HUES6 (cell line): Measurements from ENCODE around the gene TMC1.

Experiments used
- H3K27ac ChIP-seq: 2 replicates; pipeline ENCODE4 v1.7.0; 2013; ENCODE audit warnings: low read depth, mild to moderate bottlenecking, low read length, inconsistent platforms
- H3K27me3 ChIP-seq: 2 replicates; pipeline ENCODE4 v1.6.1; 2013; ENCODE audit warnings: low read length; ENCODE audit not compliant: control insufficient read depth, insufficient read depth
- H3K36me3 ChIP-seq: 2 replicates; pipeline ENCODE4 v1.6.1; 2013; ENCODE audit warnings: low read length; ENCODE audit not compliant: control insufficient read depth, insufficient read depth
- H3K4me1 ChIP-seq: 2 replicates; pipeline ENCODE4 v1.6.1; 2013; ENCODE audit warnings: low read length; ENCODE audit not compliant: control insufficient read depth, insufficient read depth
- H3K4me3 ChIP-seq: 2 replicates; pipeline ENCODE4 v1.5.1; 2013; ENCODE audit warnings: low read depth, low read length
- H3K9ac ChIP-seq: one replicate; pipeline ENCODE4 v1.6.1; 2013; ENCODE audit warnings: mild to moderate bottlenecking, low read length
- H3K9me3 ChIP-seq: 2 replicates; pipeline ENCODE4 v1.6.1; 2013; ENCODE audit warnings: low read depth, low read length; ENCODE audit not compliant: control insufficient read depth, insufficient read depth

Gene TMC1

GRCh38 chr9:72615931-72616330 is 94.5 kb downstream of the TMC1 start:
- Histone ChIP-seq H3K27ac (no peak overlapping the region), H3K9ac (no peak overlapping the region), H3K27me3 (no peaks in the 10 kb centered on the region), H3K4me3 (no peak overlapping the region), H3K4me1 (no peaks in the 10 kb centered on the region), H3K36me3 (no peaks in the 10 kb centered on the region), H3K9me3 (no peaks in the 10 kb centered on the region)

GRCh38 chr9:72618811-72619210 is 97.4 kb downstream of the TMC1 start:
- no peaks in the 10 kb centered on the region for H3K4me1 ChIP-seq
- H3K27me3 ChIP-seq: no peaks in the 10 kb centered on the region
- H3K4me3 ChIP-seq: no peak overlapping the region
- 0 out of 2 replicates have a peak, but pooled peaks cover under 1% of the 10 kb centered on the region for H3K9me3 ChIP-seq
- H3K27ac ChIP-seq: no peak overlapping the region
- no peak overlapping the region for H3K9ac ChIP-seq
- no peaks in the 10 kb centered on the region for H3K36me3 ChIP-seq

- H3K4me3 ChIP-seq: no peak overlapping the region
- no peak overlapping the region for H3K9ac ChIP-seq
- no peaks in the 10 kb centered on the region for H3K36me3 ChIP-seq
- no peak overlapping the region for H3K27ac ChIP-seq
- no peaks in the 10 kb centered on the region for H3K27me3 ChIP-seq
- no peaks in the 10 kb centered on the region for H3K4me1 ChIP-seq
- 0 out of 2 replicates have a peak, but pooled peaks cover 2% of the 10 kb centered on the region for H3K9me3 ChIP-seq
Observed at GRCh38 chr9:72622186-72622585, 100.8 kb downstream of the TMC1 start.

GRCh38 chr9:72623156-72623555 is 101.7 kb downstream of the TMC1 start:
- no peak overlapping the region for H3K4me3 ChIP-seq
- H3K27ac ChIP-seq: no peak overlapping the region
- no peaks in the 10 kb centered on the region for H3K4me1 ChIP-seq
- H3K9ac ChIP-seq: no peak overlapping the region
- no peaks in the 10 kb centered on the region for H3K36me3 ChIP-seq
- H3K9me3 ChIP-seq: 0 out of 2 replicates have a peak, but pooled peaks cover 2% of the 10 kb centered on the region
- no peaks in the 10 kb centered on the region for H3K27me3 ChIP-seq

GRCh38 chr9:72627147-72627546 is 105.7 kb downstream of the TMC1 start:
- Histone ChIP-seq H3K4me1 (no peaks in the 10 kb centered on the region), H3K27ac (no peak overlapping the region), H3K36me3 (no peaks in the 10 kb centered on the region), H3K9ac (no peak overlapping the region), H3K27me3 (no peaks in the 10 kb centered on the region), H3K9me3 (0 out of 2 replicates have a peak, but pooled peaks cover 2% of the 10 kb centered on the region), H3K4me3 (no peak overlapping the region)

- H3K9me3 ChIP-seq: peaks cover 4% of the 10 kb centered on the region; the same call in 1 of the 2 replicates
- H3K9ac ChIP-seq: no peak overlapping the region
- no peak overlapping the region for H3K4me3 ChIP-seq
- H3K4me1 ChIP-seq: no peaks in the 10 kb centered on the region
- no peak overlapping the region for H3K27ac ChIP-seq
- H3K27me3 ChIP-seq: no peaks in the 10 kb centered on the region
- no peaks in the 10 kb centered on the region for H3K36me3 ChIP-seq
Observed at GRCh38 chr9:72627956-72628540, 106.6 kb downstream of the TMC1 start.

GRCh38 chr9:72633966-72634365 is 112.6 kb downstream of the TMC1 start:
- Histone ChIP-seq H3K4me1 (peaks cover 8% of the 10 kb centered on the region; the same call in 1 of the 2 replicates), H3K36me3 (no peaks in the 10 kb centered on the region), H3K27me3 (no peaks in the 10 kb centered on the region), H3K4me3 (no peak overlapping the region), H3K27ac (no peak overlapping the region), H3K9me3 (peaks cover 20% of the 10 kb centered on the region), H3K9ac (no peak overlapping the region)

- Histone ChIP-seq H3K4me1 (peaks cover 8% of the 10 kb centered on the region; the same call in 1 of the 2 replicates), H3K36me3 (no peaks in the 10 kb centered on the region), H3K27me3 (no peaks in the 10 kb centered on the region), H3K27ac (no peak overlapping the region), H3K9me3 (peaks cover 20% of the 10 kb centered on the region), H3K9ac (no peak overlapping the region), H3K4me3 (no peak overlapping the region)
Observed at GRCh38 chr9:72635197-72635596, 113.8 kb downstream of the TMC1 start.

- H3K36me3 ChIP-seq: no peaks in the 10 kb centered on the region
- H3K4me1 ChIP-seq: peaks cover 8% of the 10 kb centered on the region; the same call in 1 of the 2 replicates
- H3K4me3 ChIP-seq: no peak overlapping the region
- H3K27ac ChIP-seq: no peak overlapping the region
- no peak overlapping the region for H3K9ac ChIP-seq
- H3K27me3 ChIP-seq: no peaks in the 10 kb centered on the region
- peaks cover 20% of the 10 kb centered on the region for H3K9me3 ChIP-seq
Observed at GRCh38 chr9:72636621-72637020, 115.2 kb downstream of the TMC1 start.

GRCh38 chr9:72643651-72644050 is 122.2 kb downstream of the TMC1 start:
- Histone ChIP-seq H3K9ac (no peak overlapping the region), H3K27ac (no peak overlapping the region), H3K36me3 (no peaks in the 10 kb centered on the region), H3K4me3 (no peak overlapping the region), H3K4me1 (peaks cover under 1% of the 10 kb centered on the region; the same call in 1 of the 2 replicates), H3K9me3 (no peaks in the 10 kb centered on the region), H3K27me3 (no peaks in the 10 kb centered on the region)

- Histone ChIP-seq H3K9ac (no peak overlapping the region), H3K4me3 (no peak overlapping the region), H3K36me3 (no peaks in the 10 kb centered on the region), H3K27ac (no peak overlapping the region), H3K9me3 (no peaks in the 10 kb centered on the region), H3K27me3 (no peaks in the 10 kb centered on the region), H3K4me1 (peaks cover 5% of the 10 kb centered on the region)
Observed at GRCh38 chr9:72646061-72646460, 124.7 kb downstream of the TMC1 start.
